Stimulated activated CD8-positive, alpha-beta memory T cell treated with anti-CD3 and anti-CD28 coated beads, Interleukin-12 subunit alpha, Interleukin-12 subunit beta, amount 100 ng/mL, for 4 hours (primary cell): ENCODE results near the gene TFCP2L1.

Experiments
- DNase-seq: peaks from one replicate; pipeline ENCODE4 v3.0.0-alpha.2; 2020; ENCODE audit warnings: low read depth

The TFCP2L1 gene

GRCh38 chr2:121219866-121220265, 65.1 kb downstream of the TFCP2L1 start:
- DNase-seq, result no peak

DNA sequence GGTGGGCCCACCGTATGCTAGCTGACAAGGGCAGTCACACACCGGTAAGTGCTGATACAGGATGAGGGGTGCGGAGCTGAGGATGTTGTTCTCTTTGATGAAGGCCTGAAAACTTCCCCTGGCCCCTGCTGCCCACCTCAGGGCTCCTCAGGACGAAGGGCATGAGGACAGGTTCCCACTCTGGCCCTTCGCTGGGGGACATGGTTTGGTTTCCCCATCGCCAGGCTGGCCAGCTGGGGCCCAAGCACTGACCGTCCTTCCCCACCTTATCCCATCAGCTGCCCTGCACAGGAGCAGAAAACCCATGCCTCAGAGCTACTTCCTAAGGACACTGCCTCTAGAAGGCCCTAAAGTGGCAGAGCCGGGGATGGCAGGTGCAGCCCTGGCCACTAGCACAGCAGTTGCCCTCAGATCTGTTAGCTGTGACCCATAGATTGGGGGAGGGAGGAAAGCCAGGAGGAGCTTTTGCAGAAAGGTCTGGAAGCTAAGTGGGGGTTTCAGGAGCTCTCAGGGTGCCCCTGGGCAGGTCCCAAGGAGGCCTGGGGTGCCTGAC, 66.5 kb downstream of the TFCP2L1 start:
- DNase-seq, result no peak

GRCh38 chr2:121217627-121218026, 67.4 kb downstream of the TFCP2L1 start:
- DNase-seq, result no peak

- no peak for DNase-seq
Measured at GRCh38 chr2:121214296-121214695, 70.7 kb downstream of the TFCP2L1 start.

DNA sequence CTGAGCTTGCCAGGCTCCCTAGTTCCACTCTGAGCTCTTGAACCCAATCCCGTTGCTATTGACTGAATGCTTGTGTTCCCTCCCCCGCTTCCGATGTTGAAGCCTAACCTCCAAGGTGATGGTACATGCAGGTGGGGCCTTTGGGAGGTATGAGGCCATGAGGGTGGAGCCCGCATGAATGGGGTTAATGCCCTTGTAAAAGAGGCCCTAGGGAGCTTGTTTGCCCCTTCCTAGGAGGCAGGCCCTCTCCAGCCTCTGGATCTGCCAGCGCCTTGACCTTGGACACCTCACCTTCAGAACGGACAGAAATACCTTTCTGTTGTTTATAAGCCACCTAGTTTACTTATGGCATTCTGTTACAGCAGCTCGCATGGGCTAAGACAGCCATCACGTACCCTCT, 71.6 kb downstream of the TFCP2L1 start:
- no peak for DNase-seq

DNA sequence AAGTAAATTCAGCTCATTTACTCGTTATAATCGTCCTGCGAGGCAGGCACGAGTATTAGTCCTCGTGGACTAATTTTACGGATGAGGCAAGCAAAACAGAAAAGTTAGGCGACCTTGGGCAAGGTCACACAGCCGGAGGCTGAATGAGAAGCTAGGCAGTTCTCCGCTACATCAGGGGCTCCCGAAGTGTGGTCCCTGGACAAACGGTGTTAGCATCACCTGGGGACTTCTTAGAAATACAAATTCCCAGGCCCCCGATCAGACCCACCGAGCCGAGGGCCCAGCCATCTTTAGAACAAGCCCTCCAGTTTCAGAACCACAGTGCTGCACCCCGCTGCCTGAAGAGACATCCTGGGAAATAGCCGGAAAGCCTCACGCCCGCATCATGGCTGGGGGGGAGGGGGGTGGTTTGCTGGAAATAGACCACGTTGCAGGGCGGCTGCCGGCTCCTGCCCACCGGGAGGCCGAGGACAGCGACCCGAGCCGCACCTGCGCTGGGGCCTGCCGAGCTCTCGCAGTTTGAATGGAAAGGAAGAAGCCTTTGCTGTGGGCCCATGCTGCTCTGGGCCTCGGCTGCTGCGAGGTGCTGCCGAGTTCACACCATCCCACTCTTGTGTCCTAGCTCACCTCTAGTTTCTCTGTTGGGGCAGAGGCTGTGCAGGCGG, 72.2 kb downstream of the TFCP2L1 start:
- no peak for DNase-seq

- DNase-seq, result no peak
Measured at GRCh38 chr2:121211689-121212151, 73.3 kb downstream of the TFCP2L1 start.

DNA sequence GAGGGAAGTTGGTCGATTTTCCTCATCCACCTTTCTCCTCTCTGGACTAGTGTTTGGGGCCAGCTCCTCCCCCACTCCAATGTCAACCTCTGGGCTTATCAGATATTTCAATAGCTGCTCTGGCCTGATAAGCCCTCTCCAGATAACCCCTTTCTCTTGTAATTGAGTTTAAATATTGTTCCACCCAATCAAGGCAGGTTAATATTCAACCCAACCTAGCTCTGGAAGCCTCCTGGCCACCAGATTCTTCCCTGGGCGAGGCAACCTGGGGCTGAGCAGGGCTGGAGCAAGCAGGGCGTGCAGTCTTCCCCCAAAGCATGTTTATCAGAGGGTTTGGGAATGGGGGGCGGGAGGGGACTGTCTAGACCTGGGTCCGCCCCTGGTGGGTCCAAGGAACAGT, 73.8 kb downstream of the TFCP2L1 start:
- no peak for DNase-seq

- DNase-seq, result no peak
Measured at GRCh38 chr2:121210691-121211090, 74.3 kb downstream of the TFCP2L1 start.

DNA sequence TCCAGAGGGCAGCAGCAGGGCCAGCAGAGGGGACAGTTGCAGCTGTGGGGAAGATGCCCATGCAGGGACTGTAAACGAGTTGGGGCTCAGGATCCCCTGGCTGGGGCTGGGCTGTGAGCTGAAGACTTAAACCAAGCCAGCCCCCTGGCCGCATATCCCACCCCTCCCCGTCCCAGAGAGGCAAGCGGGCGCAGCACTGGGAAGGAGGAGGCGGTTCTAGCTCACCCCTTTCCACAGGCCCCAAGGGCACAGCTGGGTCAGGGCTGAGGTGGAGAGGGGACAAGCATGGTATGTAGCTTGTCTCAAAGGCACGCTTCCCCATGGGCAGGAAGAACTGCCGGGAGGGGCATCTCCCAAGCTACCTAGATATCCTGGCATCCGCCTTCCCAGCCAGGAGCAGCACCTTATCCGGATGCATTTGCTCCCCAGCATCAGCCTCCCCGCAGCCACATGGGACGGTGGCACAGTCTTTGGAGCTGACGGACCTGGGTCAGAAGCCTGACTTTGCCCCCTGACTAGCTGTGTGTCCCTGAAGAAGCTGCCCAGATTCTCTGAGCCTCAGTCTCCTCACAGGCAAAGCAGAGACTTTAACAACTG, 75.9 kb downstream of the TFCP2L1 start:
- no peak for DNase-seq

DNA sequence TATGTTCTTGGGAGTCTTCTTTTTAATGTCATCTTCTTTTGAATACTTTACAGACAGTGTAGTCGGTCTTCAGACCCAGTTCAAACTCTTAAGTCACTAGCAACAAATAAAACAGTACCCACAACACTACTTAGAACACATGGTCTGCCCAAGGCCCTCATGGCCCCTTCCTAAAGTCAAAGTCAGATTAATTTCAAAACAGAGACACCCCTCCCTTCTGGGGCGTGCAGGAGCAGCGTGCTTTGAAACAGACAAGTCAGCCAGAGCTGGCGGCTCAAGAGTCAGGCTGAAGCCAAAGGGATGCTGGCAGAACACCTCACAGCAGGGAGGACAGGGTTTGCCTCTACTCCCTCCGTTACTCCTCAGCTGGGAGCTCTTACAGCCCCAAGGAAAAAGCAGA, 77.5 kb downstream of the TFCP2L1 start:
- DNase-seq, result no peak

- no peak for DNase-seq
Measured at GRCh38 chr2:121205321-121205942, 79.6 kb downstream of the TFCP2L1 start.

DNA sequence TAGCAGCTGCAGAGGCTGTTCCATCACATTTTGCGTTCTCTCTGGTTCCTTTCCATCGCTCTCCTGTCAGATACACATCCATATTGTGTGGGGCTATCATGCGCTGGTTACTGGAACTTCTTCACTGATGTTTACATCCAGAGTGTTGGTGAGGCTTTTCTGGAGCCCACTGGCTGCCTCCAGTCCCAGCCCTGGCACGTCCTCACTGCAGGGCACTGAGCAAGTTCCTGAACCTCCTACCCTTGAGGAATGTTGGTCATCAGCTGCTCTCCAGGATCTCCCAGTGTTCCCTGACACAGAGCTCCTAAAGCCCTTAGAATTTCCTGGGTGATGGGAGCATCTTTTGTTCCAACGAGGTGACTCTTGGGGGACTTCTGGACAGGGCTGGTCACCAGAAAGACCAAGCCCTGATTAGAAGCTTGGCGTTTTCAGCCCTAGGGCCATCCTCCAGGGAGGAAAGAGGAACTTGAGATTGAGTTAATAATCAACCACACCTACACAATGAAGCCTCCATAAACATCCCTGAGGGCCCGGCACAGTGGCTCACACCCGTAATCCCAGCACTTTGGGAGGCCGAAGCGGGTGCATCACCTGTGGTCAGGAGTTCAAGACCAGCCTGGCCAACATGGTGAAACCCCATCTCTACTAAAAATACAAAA, 81.3 kb downstream of the TFCP2L1 start:
- no peak for DNase-seq

GRCh38 chr2:121202541-121203310, 82.3 kb downstream of the TFCP2L1 start:
- no peak for DNase-seq

DNA sequence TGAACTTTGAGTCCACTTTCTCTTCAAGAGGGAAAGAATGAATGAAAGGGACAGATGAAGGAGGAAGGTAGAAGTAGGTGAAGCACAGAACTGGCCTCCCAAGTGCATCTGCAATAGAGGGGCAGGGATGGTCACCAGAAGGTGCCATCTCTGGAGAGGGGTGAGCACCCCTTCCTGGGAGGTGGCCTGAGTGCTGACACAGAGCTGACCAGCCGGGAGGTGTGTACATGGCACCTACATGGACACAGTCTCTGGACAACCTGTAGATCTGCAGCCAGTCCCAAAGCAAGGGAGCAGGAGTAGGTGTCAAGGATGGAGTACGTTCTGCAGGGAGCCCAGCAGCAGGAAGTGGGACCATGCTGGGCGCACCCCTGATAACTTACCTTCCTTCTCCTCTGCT, 83.2 kb downstream of the TFCP2L1 start:
- DNase-seq, result no peak

- DNase-seq, result no peak
Measured at GRCh38 chr2:121200419-121201315, 84.3 kb downstream of the TFCP2L1 start.

DNA sequence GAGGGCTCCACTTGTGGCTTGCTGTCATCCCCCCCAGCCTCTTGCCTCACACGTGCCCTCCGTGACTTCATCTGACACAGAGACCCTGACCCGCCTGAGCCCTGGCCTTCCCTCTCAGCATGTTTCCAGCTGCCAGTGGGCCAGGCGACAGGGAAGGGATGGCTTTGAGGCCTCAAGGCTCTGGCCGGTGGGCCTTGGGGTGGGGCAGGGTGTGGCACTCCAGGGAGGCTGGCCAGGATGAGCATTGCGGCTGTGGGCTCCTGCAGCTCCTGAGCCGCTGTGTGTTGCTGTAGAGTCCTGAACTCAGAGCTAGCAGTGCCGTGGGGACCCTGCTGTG, 85.0 kb downstream of the TFCP2L1 start:
- DNase-seq, result no peak

- DNase-seq, result no peak
Measured at GRCh38 chr2:121199281-121200010, 85.6 kb downstream of the TFCP2L1 start.

GRCh38 chr2:121197369-121198091, 87.5 kb downstream of the TFCP2L1 start:
- DNase-seq, result no peak

DNA sequence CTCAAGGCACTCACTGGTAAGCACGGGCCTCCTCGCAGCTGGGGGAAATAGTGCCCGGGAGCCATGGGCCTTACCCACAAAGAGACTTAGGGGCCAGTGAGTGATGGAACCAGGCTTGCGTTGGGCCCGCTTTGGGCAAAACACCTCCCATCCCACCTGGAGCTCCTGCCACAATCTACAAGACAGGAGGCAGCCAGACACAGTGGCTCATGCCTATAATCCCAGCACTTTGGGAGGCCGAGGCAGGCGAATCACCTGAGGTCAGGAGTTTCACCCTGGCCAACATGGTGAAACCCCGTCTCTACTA, 88.2 kb downstream of the TFCP2L1 start:
- DNase-seq, result no peak
